ENCODE results near the gene RNF150. TPM values are rescaled to one million over a fixed set of nuclear protein-coding genes. Genes with fewer than 3 reads are reported as not detected.

The RNF150 gene
- total RNA-seq, 1 experiment from 2014 or later = 4.4 TPM

DNA sequence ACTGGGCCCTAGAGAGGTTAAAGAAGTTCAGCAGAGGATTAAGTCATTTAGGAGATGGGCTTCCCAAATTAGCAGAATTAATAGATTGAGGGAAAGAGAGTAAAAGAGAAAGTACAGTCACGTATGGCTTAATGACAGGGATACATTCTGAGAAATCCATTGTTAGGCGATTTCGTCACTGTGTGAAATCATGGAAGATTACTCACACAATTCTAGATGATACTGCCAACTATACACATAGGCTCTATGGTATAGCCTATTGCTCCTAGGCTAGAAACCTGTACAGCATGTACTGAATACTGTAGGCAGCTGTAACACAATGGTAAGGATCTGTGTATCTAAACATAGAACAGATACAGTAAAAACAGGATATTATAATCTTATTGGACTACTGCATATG lies 180.6 kb downstream of the RNF150 start:
- Histone ChIP-seq H3K4me1 (ENCODE audit: insufficient read depth, low read length) (no peaks in the 10 kb centered on the region; the same call in 1 of the 2 replicates), H2BK15ac (ENCODE audit: low read depth, low read length) (no peak overlapping the region), H2BK120ac (ENCODE audit: low read depth, low read length, poor library complexity, severe bottlenecking) (no peak overlapping the region), H2BK5ac (ENCODE audit: insufficient read length, low read length) (no peak overlapping the region), H4K20me1 (ENCODE audit: control insufficient read depth, insufficient read depth, insufficient read length) (no peaks in the 10 kb centered on the region), H3K23ac (ENCODE audit: insufficient read length, low read depth, low read length) (no peak overlapping the region), H3K14ac (ENCODE audit: insufficient read depth, low read length) (no peak overlapping the region), H4K5ac (ENCODE audit: insufficient read length, low read depth, low read length) (no peak overlapping the region), H3K56ac (ENCODE audit: insufficient read length, low read depth, low read length) (no peak overlapping the region), H3K9me3 (ENCODE audit: control insufficient read depth, low read depth, low read length) (no peaks in the 10 kb centered on the region), H2BK20ac (ENCODE audit: low read depth, low read length, poor library complexity, severe bottlenecking) (no peak overlapping the region), H4K91ac (ENCODE audit: insufficient read length, low read depth, low read length) (no peak overlapping the region), H3K23me2 (ENCODE audit: insufficient read length, low read depth, low read length, poor library complexity, severe bottlenecking) (no peaks in the 10 kb centered on the region), H3K79me2 (ENCODE audit: insufficient read depth, low read length) (no peaks in the 10 kb centered on the region), H3K27me3 (ENCODE audit: insufficient read depth, low read length) (no peaks in the 10 kb centered on the region), H3K4me2 (ENCODE audit: insufficient read depth, insufficient read length, low read length) (no peak overlapping the region), H3K27ac (ENCODE audit: insufficient read length, low read depth, low read length) (no peak overlapping the region), H2AK5ac (ENCODE audit: insufficient read length, low read length) (no peak overlapping the region), H2AFZ (ENCODE audit: low read length) (no peak overlapping the region), H3K9ac (ENCODE audit: extremely low read depth, insufficient read length, low read length) (no peak overlapping the region), H3T11ph (ENCODE audit: low read length) (no peak overlapping the region), H4K8ac (replicated peaks; ENCODE audit: insufficient read length, low read depth, low read length) (no peak overlapping the region), H2BK12ac (ENCODE audit: insufficient read length, low read depth, low read length) (no peak overlapping the region), H3K18ac (ENCODE audit: insufficient read length, low read depth, low read length) (no peak overlapping the region), H3K79me1 (ENCODE audit: insufficient read depth, low read depth, low read length, poor library complexity, severe bottlenecking) (no peaks in the 10 kb centered on the region), H3K4ac (ENCODE audit: low read depth, low read length) (no peak overlapping the region)
- WGBS (ENCODE audit: extremely low coverage, insufficient read length, low lambda C conversion rate) = no CpG with 5 or more reads among the region's 3 CpGs
- no peak for DNase-seq
- H3K9me3 Mint-ChIP-seq = peaks cover 4% of the 10 kb centered on the region in 2 experiments; a peak in 3 of 5 replicates
- H3K27me3 Mint-ChIP-seq (ENCODE audit: low read depth) = no peaks in the 10 kb centered on the region
- H3K4me3 Mint-ChIP-seq = no peak overlapping the region
- H3K4me1 Mint-ChIP-seq = peaks cover 9 to 17% of the 10 kb centered on the region in 2 experiments
- peaks cover 0 to 5% (median 5%) of the 10 kb centered on the region in 3 experiments; a peak in 3 of 7 replicates for H3K36me3 Mint-ChIP-seq (ENCODE audit: insufficient read depth in 1 of 3, low read depth in 3 of 3)
- TF ChIP-seq, protein P1, sequence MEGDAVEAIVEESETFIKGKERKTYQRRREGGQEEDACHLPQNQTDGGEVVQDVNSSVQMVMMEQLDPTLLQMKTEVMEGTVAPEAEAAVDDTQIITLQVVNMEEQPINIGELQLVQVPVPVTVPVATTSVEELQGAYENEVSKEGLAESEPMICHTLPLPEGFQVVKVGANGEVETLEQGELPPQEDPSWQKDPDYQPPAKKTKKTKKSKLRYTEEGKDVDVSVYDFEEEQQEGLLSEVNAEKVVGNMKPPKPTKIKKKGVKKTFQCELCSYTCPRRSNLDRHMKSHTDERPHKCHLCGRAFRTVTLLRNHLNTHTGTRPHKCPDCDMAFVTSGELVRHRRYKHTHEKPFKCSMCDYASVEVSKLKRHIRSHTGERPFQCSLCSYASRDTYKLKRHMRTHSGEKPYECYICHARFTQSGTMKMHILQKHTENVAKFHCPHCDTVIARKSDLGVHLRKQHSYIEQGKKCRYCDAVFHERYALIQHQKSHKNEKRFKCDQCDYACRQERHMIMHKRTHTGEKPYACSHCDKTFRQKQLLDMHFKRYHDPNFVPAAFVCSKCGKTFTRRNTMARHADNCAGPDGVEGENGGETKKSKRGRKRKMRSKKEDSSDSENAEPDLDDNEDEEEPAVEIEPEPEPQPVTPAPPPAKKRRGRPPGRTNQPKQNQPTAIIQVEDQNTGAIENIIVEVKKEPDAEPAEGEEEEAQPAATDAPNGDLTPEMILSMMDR (conservative IDR thresholded peaks at IDR 0.05) = no peak
- peak overlapping the region in 1 of 3 experiments; percentile 53; a peak in 1 of 7 replicates for H3K27ac Mint-ChIP-seq
